ENCODE results near the gene CYFIP1. TPM values are rescaled to one million over a fixed set of nuclear protein-coding genes. Genes with fewer than 3 reads are reported as not detected.
A peak's percentile ranks its signal among the peaks of the same experiment; 100 is the strongest.

Gene CYFIP1
- polyA plus RNA-seq, 3 donors, result 47.1 to 85.5 (median 63.8) TPM

DNA sequence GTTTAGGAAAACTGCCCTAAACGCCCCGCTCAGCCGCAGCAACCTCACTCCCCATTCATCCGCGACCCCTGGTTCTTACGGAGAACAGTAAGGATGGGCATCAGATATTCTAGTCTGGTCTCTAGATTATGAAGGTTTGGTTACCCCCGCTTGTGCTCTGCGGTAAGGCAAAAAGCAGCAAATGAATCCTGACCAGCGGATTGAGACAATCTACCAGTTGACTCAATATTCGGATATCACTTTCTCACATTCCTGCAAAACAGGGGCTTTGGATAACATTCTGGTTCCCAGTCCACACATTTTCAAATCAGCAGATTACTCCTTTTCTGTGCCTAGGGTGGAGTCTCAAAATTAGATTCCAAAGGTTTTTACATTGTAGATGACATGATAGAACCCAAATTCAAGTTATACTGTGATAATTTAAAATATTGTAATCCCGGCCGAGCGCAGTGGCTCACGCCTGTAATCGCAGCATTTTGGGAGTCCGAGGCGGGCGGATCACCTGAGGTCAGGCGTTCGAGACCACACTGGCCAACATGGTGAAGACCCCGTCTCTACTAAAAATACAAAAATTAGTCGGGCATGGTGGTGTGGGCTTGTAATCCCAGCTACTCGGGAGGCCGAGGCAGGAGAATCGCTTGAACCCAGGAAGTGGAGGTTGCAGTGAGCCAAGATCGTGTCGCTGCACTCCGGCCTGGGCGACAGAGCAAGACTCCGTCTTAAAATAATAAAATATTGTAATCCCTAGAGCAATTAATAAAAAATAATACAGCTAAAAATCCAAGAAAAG, 1.1 kb upstream of the CYFIP1 start:
- Histone ChIP-seq H2AFZ (ENCODE audit: insufficient read depth, low read depth, low read length, poor library complexity, severe bottlenecking) (peak overlapping the region; percentile 93), H3K36me3 (replicated peaks in 1 of 2; ENCODE audit: control insufficient read depth in 1 of 2, insufficient read depth in 2 of 2, low read length in 2 of 2) (no peaks in the 10 kb centered on the region), H3K9me3 (replicated peaks in 1 of 2; ENCODE audit: control insufficient read depth in 1 of 2, insufficient read depth in 1 of 2, low read length in 2 of 2) (no peaks in the 10 kb centered on the region), H3K27me3 (ENCODE audit: control insufficient read depth in 2 of 2, insufficient read depth in 2 of 2, low read length in 2 of 2) (peaks cover 2 to 6% of the 10 kb centered on the region in 2 donors), H3K27ac (ENCODE audit: low read depth in 1 of 2, low read length in 2 of 2) (no peak overlapping the region), H4K20me1 (ENCODE audit: insufficient read depth, low read length) (peaks cover 26% of the 10 kb centered on the region), H3K4me2 (replicated peaks; ENCODE audit: extremely low read depth, low read length, poor library complexity, severe bottlenecking) (peak overlapping the region; percentile 95), H3K79me2 (ENCODE audit: insufficient read depth, low read length) (peaks cover 36% of the 10 kb centered on the region), H3K4me3 (replicated peaks in 1 of 3; ENCODE audit: low read depth in 2 of 3, low read length in 3 of 3) (peak overlapping the region; percentile 48 to 85 (median 70)), H3K9ac (ENCODE audit: insufficient read depth, low read length, poor library complexity, severe bottlenecking) (peak overlapping the region; percentile 70), H3K4me1 (ENCODE audit: control insufficient read depth in 1 of 2, insufficient read depth in 2 of 2, low read length in 2 of 2) (peaks cover 13 to 21% of the 10 kb centered on the region in 2 donors)
- Mint-ChIP-seq H3K4me3 (peak overlapping the region; percentile 80 to 89), H3K27me3 (ENCODE audit: low read depth in 3 of 3) (peaks cover 13 to 22% (median 15%) of the 10 kb centered on the region in 3 donors), H3K27ac (peak overlapping the region in 1 of 7 donors; percentile 15), H3K9me3 (peaks cover 0 to 2% (median 0%) of the 10 kb centered on the region in 7 donors), H3K36me3 (no peaks in the 10 kb centered on the region), H3K4me1 (peaks cover 20% of the 10 kb centered on the region)
- WGBS (ENCODE audit: insufficient coverage), result 82% methylated on average over 9 of the region's 30 CpGs
- TF ChIP-seq, protein P1, sequence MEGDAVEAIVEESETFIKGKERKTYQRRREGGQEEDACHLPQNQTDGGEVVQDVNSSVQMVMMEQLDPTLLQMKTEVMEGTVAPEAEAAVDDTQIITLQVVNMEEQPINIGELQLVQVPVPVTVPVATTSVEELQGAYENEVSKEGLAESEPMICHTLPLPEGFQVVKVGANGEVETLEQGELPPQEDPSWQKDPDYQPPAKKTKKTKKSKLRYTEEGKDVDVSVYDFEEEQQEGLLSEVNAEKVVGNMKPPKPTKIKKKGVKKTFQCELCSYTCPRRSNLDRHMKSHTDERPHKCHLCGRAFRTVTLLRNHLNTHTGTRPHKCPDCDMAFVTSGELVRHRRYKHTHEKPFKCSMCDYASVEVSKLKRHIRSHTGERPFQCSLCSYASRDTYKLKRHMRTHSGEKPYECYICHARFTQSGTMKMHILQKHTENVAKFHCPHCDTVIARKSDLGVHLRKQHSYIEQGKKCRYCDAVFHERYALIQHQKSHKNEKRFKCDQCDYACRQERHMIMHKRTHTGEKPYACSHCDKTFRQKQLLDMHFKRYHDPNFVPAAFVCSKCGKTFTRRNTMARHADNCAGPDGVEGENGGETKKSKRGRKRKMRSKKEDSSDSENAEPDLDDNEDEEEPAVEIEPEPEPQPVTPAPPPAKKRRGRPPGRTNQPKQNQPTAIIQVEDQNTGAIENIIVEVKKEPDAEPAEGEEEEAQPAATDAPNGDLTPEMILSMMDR (IDR thresholded peaks at IDR 0.05), result no peak
- intact Hi-C loops (cut with micrococcal nuclease), result no loop called here
- DNase-seq, result no peak

DNA sequence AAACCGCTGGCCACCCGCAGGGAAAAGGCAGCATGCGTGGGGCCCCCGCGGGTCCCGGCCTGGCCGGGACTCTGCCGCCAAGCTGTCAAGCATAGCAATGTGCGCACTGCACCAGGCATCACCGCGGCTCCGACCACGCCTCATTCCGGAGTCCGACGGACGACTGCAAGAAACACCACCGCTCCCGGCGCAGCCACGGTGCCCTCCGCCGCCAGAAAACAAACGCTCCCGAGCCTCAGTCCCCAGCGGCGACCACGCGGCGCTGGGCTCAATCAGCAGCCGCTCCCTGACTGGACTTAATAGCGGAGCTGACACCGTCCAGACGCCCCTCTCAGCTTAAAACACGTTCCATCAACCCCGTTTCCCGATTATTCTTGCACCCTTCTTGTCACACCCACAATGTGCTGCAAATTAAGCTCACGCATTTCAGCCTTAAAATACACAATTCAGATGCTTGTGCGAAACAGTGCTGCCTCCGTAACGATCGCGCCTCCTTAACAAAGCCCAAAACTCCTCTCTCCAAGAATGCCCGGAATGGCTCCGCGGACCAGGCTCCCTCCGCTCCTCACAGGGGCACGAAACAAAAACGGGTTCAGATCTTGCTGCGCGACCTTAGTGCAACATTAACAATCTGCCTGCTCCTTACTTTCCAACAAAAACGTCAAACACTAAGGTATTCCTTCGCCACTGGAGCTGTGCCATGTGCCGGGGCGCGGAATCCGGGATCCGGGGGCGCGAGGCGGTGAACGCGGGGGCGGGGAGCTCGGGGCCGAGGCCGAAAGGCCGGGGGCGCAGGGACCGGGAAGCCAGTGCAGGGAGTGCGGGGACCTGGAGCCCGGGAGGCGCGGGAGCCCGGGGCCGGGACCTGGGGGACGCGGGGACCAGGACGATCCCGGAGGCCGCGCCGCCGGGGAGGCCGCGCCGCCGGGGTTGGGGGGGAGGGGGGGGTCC, 655 bp downstream of the CYFIP1 start:
- Mint-ChIP-seq H3K9me3 (peaks cover 0 to 2% (median 0%) of the 10 kb centered on the region in 7 donors), H3K4me1 (peaks cover 30% of the 10 kb centered on the region), H3K27me3 (ENCODE audit: low read depth in 3 of 3) (peaks cover 13 to 22% (median 15%) of the 10 kb centered on the region in 3 donors), H3K4me3 (peak overlapping the region; percentile 97 to 98), H3K36me3 (no peaks in the 10 kb centered on the region), H3K27ac (peak overlapping the region; percentile 8 to 71 (median 48))
- H2AFZ ChIP-seq (ENCODE audit: insufficient read depth, low read depth, low read length, poor library complexity, severe bottlenecking), result peak overlapping the region; percentile 73
- DNase-seq, result peak in 1 of 3 donors; percentile 20
- H3K9me3 ChIP-seq (replicated peaks in 1 of 2; ENCODE audit: control insufficient read depth in 1 of 2, insufficient read depth in 1 of 2, low read length in 2 of 2), result no peaks in the 10 kb centered on the region
- H3K79me2 ChIP-seq (ENCODE audit: insufficient read depth, low read length), result peaks cover 47% of the 10 kb centered on the region
- peak overlapping the region; percentile 70 for H3K9ac ChIP-seq (ENCODE audit: insufficient read depth, low read length, poor library complexity, severe bottlenecking)
- H3K36me3 ChIP-seq (replicated peaks in 1 of 2; ENCODE audit: control insufficient read depth in 1 of 2, insufficient read depth in 2 of 2, low read length in 2 of 2), result no peaks in the 10 kb centered on the region
- WGBS (ENCODE audit: insufficient coverage), result under 1% methylated on average over 80 of the region's 88 CpGs
- TF ChIP-seq, protein P1 (IDR thresholded peaks at IDR 0.05), result no peak
- intact Hi-C loops (cut with micrococcal nuclease), result loop anchor here in 1 of 2 donors (5.0 kb wide), 1 partner anchor 58 kb away; the partner anchor contains the start of gene TUBGCP5
- peak overlapping the region; percentile 70 to 85 (median 74) for H3K4me3 ChIP-seq (replicated peaks in 1 of 3; ENCODE audit: low read depth in 2 of 3, low read length in 3 of 3)
- peak overlapping the region; percentile 95 for H3K4me2 ChIP-seq (replicated peaks; ENCODE audit: extremely low read depth, low read length, poor library complexity, severe bottlenecking)
- H3K4me1 ChIP-seq (ENCODE audit: control insufficient read depth in 1 of 2, insufficient read depth in 2 of 2, low read length in 2 of 2), result peaks cover 26 to 33% of the 10 kb centered on the region in 2 donors
- H3K27me3 ChIP-seq (ENCODE audit: control insufficient read depth in 2 of 2, insufficient read depth in 2 of 2, low read length in 2 of 2), result peaks cover 2 to 6% of the 10 kb centered on the region in 2 donors
- peaks cover 38% of the 10 kb centered on the region for H4K20me1 ChIP-seq (ENCODE audit: insufficient read depth, low read length)
- H3K27ac ChIP-seq (ENCODE audit: low read depth in 1 of 2, low read length in 2 of 2), result no peak overlapping the region
